Right hindlimb (tissue), 1 donor: ENCODE results near the gene XPNPEP1.

Experiments used
- DNase-seq: peaks from one replicate; pipeline ENCODE4 v3.0.0-alpha.2; 2018

XPNPEP1 gene

GRCh38 chr10:109947111-109947920 lies 24.0 kb upstream of the XPNPEP1 start:
- no peak for DNase-seq

- no peak for DNase-seq
These were observed 23.4 kb upstream of the XPNPEP1 start for GRCh38 chr10:109946680-109947079.

- DNase-seq = no peak
These were observed 22.3 kb upstream of the XPNPEP1 start for GRCh38 chr10:109945473-109946177.

GRCh38 chr10:109944613-109945012 lies 21.3 kb upstream of the XPNPEP1 start:
- DNase-seq = no peak

- peak; percentile 30 for DNase-seq
These were observed 18.0 kb upstream of the XPNPEP1 start for GRCh38 chr10:109941236-109941862.

GRCh38 chr10:109940553-109940952 lies 17.2 kb upstream of the XPNPEP1 start:
- DNase-seq = no peak

GRCh38 chr10:109940117-109940516 lies 16.8 kb upstream of the XPNPEP1 start:
- no peak for DNase-seq

GRCh38 chr10:109939315-109939961 lies 16.1 kb upstream of the XPNPEP1 start:
- peak; percentile 39 for DNase-seq

- DNase-seq = no peak
These were observed 14.3 kb upstream of the XPNPEP1 start for GRCh38 chr10:109937460-109938065.

- DNase-seq = peak; percentile 66
These were observed 11.9 kb upstream of the XPNPEP1 start for GRCh38 chr10:109934958-109935793.

- DNase-seq = no peak
These were observed 10.8 kb upstream of the XPNPEP1 start for GRCh38 chr10:109933984-109934565.

GRCh38 chr10:109932968-109933367 lies 9.7 kb upstream of the XPNPEP1 start:
- no peak for DNase-seq

- DNase-seq = no peak
These were observed 9.1 kb upstream of the XPNPEP1 start for GRCh38 chr10:109932391-109932790.

GRCh38 chr10:109931163-109931562 lies 7.9 kb upstream of the XPNPEP1 start:
- no peak for DNase-seq

GRCh38 chr10:109929501-109930219 lies 6.3 kb upstream of the XPNPEP1 start:
- DNase-seq = no peak

GRCh38 chr10:109928475-109928891 lies 5.2 kb upstream of the XPNPEP1 start:
- no peak for DNase-seq

- DNase-seq = no peak
These were observed 3.5 kb upstream of the XPNPEP1 start for GRCh38 chr10:109926825-109927224.

GRCh38 chr10:109926061-109926745 lies 2.9 kb upstream of the XPNPEP1 start:
- peak; percentile 28 for DNase-seq

- DNase-seq = no peak
These were observed 1.8 kb upstream of the XPNPEP1 start for GRCh38 chr10:109924967-109925620.

GRCh38 chr10:109924087-109924486 lies 776 bp upstream of the XPNPEP1 start:
- DNase-seq = no peak
